Left lung (tissue), 10 donors: Measurements from ENCODE around the gene TTC21A. TPM values are rescaled to one million over a fixed set of nuclear protein-coding genes. Genes with fewer than 3 reads are reported as not detected.

Experiments
- ATAC-seq: fragments of 200-7000 bp; cut with Tn5 transposase; one replicate; pipeline ENCODE4 v1.9.1; 2020; ENCODE audit warnings: moderate library complexity
- DNase-seq, 4 donors: peaks; one replicate each; pipeline ENCODE4 v3.0.0-alpha.2; 2013 to 2020
- H3K27ac ChIP-seq, 2 donors: fragments of 200-600 bp; sonication (generic) in 1 of 2; one replicate each; pipeline versions ENCODE4 v1.5.0 to v1.8.0; 2020 to 2021
- H3K27me3 ChIP-seq, 2 donors: fragments of 200-600 bp; sonication (generic) in 1 of 2; one replicate each; pipeline versions ENCODE4 v1.5.0 to v1.8.0; 2020 to 2021
- H3K36me3 ChIP-seq, 2 donors: fragments of 200-600 bp; sonication (generic) in 1 of 2; one replicate each; pipeline versions ENCODE4 v1.5.0 to v1.8.0; 2020 to 2021
- H3K4me1 ChIP-seq, 2 donors: fragments of 200-600 bp; one replicate each; pipeline ENCODE4 v1.8.0; 2021
- H3K4me3 ChIP-seq, 2 donors: fragments of 200-600 bp; sonication (generic) in 1 of 2; one replicate each; pipeline versions ENCODE4 v1.5.0 to v1.8.0; 2020 to 2021; ENCODE audit warnings: mild to moderate bottlenecking in 1 of 2
- H3K9me3 ChIP-seq, 2 donors: fragments of 200-600 bp; sonication (generic) in 1 of 2; one replicate each; pipeline versions ENCODE4 v1.5.0 to v1.8.0; 2020 to 2021
- CTCF ChIP-seq, 2 donors: fragments of 200-600 bp; sonication (generic) in 1 of 2; IDR thresholded peaks; one replicate each; pipeline versions ENCODE4 v1.5.0 to v1.8.0; 2021; ENCODE audit warnings: antibody characterized with exemption in 2 of 2
- intact Hi-C, 2 donors: fragments of 100-400 bp; cut with DNase I; formaldehyde crosslinking; loops; one replicate each; pipeline versions ENCODE4 v1.11.2 to v1.14.2; 2022
- polyA plus RNA-seq, 6 donors: library from polyadenylated mRNA; unstranded; fragments of 120-200 nt; gene quantifications; one replicate each; pipeline ENCODE4 v1.2.1, GENCODE V29; 2013; ENCODE audit not compliant: insufficient read length in 6 of 6
- total RNA-seq, 2 donors: library from RNA; stranded (reverse); fragmentation: NEBNext Ultra II Directional; extraction: Animal tissue kit (Norgen Biotek cat#: 25700); gene quantifications; one replicate each; pipeline ENCODE4 v1.2.1, GENCODE V29; 2021
- donor health status: DM: no; HTN: yes; CAD: no.
- donor health status: DM: no; HTN: no; CAD: no.

Gene TTC21A
- total and polyA plus RNA-seq, 8 donors, result 7.1 to 21.8 (median 14.3) TPM

GRCh38 chr3:39132096-39133092, 24.9 kb downstream of the TTC21A start:
- intact Hi-C loops, result no loop called here
- DNase-seq, result no peak
- Histone ChIP-seq H3K36me3 (peaks cover 0 to 9% of the 10 kb centered on the region in 2 donors), H3K9me3 (no peaks in the 10 kb centered on the region), H3K4me3 (no peak overlapping the region), H3K4me1 (peaks cover 0 to 46% of the 10 kb centered on the region in 2 donors), H3K27ac (peak overlapping the region in 1 of 2 donors; percentile 66), H3K27me3 (no peaks in the 10 kb centered on the region)
- TF ChIP-seq CTCF (IDR thresholded peaks at IDR 0.05), result no peak
- ATAC-seq, result peak; percentile 71

GRCh38 chr3:39133093-39133490, 25.6 kb downstream of the TTC21A start:
- H3K27me3 ChIP-seq, result no peaks in the 10 kb centered on the region
- ATAC-seq (peak; percentile 4), DNase-seq (no peak)
- H3K4me3 ChIP-seq, result no peak overlapping the region
- H3K36me3 ChIP-seq, result peaks cover 0 to 14% of the 10 kb centered on the region in 2 donors
- intact Hi-C loops, result no loop called here
- peak overlapping the region in 1 of 2 donors; percentile 66 for H3K27ac ChIP-seq
- peaks cover 0 to 47% of the 10 kb centered on the region in 2 donors for H3K4me1 ChIP-seq
- no peak for TF ChIP-seq CTCF (IDR thresholded peaks at IDR 0.05)
- no peaks in the 10 kb centered on the region for H3K9me3 ChIP-seq

- DNase-seq (no peak), ATAC-seq (no peak)
- intact Hi-C loops, result no loop called here
- Histone ChIP-seq H3K4me1 (peaks cover 0 to 50% of the 10 kb centered on the region in 2 donors), H3K9me3 (no peaks in the 10 kb centered on the region), H3K4me3 (no peak overlapping the region), H3K27me3 (no peaks in the 10 kb centered on the region), H3K27ac (peak overlapping the region in 1 of 2 donors; percentile 42), H3K36me3 (peaks cover 0 to 20% of the 10 kb centered on the region in 2 donors)
- TF ChIP-seq CTCF (IDR thresholded peaks at IDR 0.05), result no peak
These were observed 26.3 kb downstream of the TTC21A start for GRCh38 chr3:39133822-39134221.

GRCh38 chr3:39134305-39134704, 26.8 kb downstream of the TTC21A start:
- Histone ChIP-seq H3K27ac (peak overlapping the region in 1 of 2 donors; percentile 42), H3K4me1 (peaks cover 0 to 55% of the 10 kb centered on the region in 2 donors), H3K4me3 (no peak overlapping the region), H3K27me3 (no peaks in the 10 kb centered on the region), H3K36me3 (peaks cover 0 to 24% of the 10 kb centered on the region in 2 donors), H3K9me3 (no peaks in the 10 kb centered on the region)
- ATAC-seq (no peak), DNase-seq (no peak)
- intact Hi-C loops, result no loop called here
- TF ChIP-seq CTCF (IDR thresholded peaks at IDR 0.05), result no peak

GRCh38 chr3:39135170-39135805, 27.8 kb downstream of the TTC21A start:
- H3K4me3 ChIP-seq, result no peak overlapping the region
- H3K9me3 ChIP-seq, result no peaks in the 10 kb centered on the region
- peaks cover 0 to 29% of the 10 kb centered on the region in 2 donors for H3K36me3 ChIP-seq
- ATAC-seq (peak; percentile 19), DNase-seq (no peak)
- peaks cover 0 to 65% of the 10 kb centered on the region in 2 donors for H3K4me1 ChIP-seq
- H3K27ac ChIP-seq, result peak overlapping the region in 1 of 2 donors; percentile 42
- intact Hi-C loops, result no loop called here
- no peaks in the 10 kb centered on the region for H3K27me3 ChIP-seq
- no peak for TF ChIP-seq CTCF (IDR thresholded peaks at IDR 0.05)
